HCT116 (cell line): ENCODE measurements around the gene FBXL7. TPM values are rescaled to one million over a fixed set of nuclear protein-coding genes. Genes with fewer than 3 reads are reported as not detected.

ENCODE experiments used
- ATAC-seq: fragments of 200-7000 bp; cut with Tn5 transposase; 2 replicates; pipeline ENCODE4 v1.9.1; 2020; ENCODE audit warnings: mild to moderate bottlenecking, moderate library complexity
- BruUV-seq: library from RNA; stranded (reverse); fragments of 400-500 nt; replicated peaks from 2 replicates; lab custom pipeline; 2021; lab: Mats Ljungman, UMichigan
- CTCF ChIA-PET: fragments of 300-600 bp; sonication (Branson Sonifier 250); formaldehyde crosslinking; loops from one replicate; lab custom pipeline; 2021; ENCODE audit warnings: antibody characterized with exemption; lab: Charles Lee
- POLR2A ChIA-PET: fragments of 300-600, 350-600 bp; sonication (Branson Sonifier 250); formaldehyde crosslinking; loops from one replicate; lab custom pipeline; 2021; ENCODE audit warnings: antibody characterized with exemption; lab: Charles Lee
- RAD21 ChIA-PET, 2 experiments: fragments of 300-600 bp; sonication (Branson Sonifier 250); formaldehyde crosslinking; loops; one replicate each; lab custom pipeline; 2023; ENCODE audit warnings: low total read pairs in 2 of 2; ENCODE audit not compliant: uncharacterized antibody in 2 of 2, unreplicated experiment in 2 of 2, low non-redundant PET in 1 of 2; lab: Charles Lee
- DNase-seq: peaks from one replicate; pipeline ENCODE4 v3.0.0-alpha.2; 2010; ENCODE audit warnings: low read depth, low spot score
- H2AFZ ChIP-seq: fragments of 200-600 bp; shearing (Covaris generic), sonication (generic); 2 replicates; pipeline ENCODE4 v1.6.1; 2017; ENCODE audit warnings: low read depth, mixed run types, mixed read lengths, antibody characterized with exemption, low read length; ENCODE audit not compliant: poor library complexity, severe bottlenecking
- H3K27ac ChIP-seq: 2 replicates; pipeline ENCODE4 v1.5.1; 2012; ENCODE audit warnings: low read depth, low read length
- H3K27me3 ChIP-seq: fragments of 200-600 bp; sonication (generic); 2 replicates; pipeline ENCODE4 v1.6.1; 2016; ENCODE audit warnings: mixed run types, low read length, mixed read lengths; ENCODE audit not compliant: insufficient read depth
- H3K36me3 ChIP-seq, 2 experiments: fragments of 200-500 bp in 1 of 2; fragments of 200-600 bp in 1 of 2; sonication (Bioruptor generic) in 1 of 2; sonication (generic) in 1 of 2; 2 replicates each; pipeline versions ENCODE4 v1.5.1 to v1.6.1; 2014 to 2016; ENCODE audit warnings: low read length in 2 of 2, inconsistent platforms in 1 of 2, mixed read lengths in 1 of 2, mixed run types in 1 of 2; ENCODE audit not compliant: insufficient read depth in 2 of 2, control insufficient read depth in 1 of 2
- H3K4me1 ChIP-seq, 2 experiments: fragments of 200-600 bp in 1 of 2; sonication (generic) in 1 of 2; 2 replicates each; pipeline versions ENCODE4 v1.5.1 to v1.6.1; 2012 to 2017; ENCODE audit warnings: low read length in 2 of 2, inconsistent platforms in 1 of 2, mild to moderate bottlenecking in 1 of 2, mixed read lengths in 1 of 2, mixed run types in 1 of 2, moderate library complexity in 1 of 2; ENCODE audit not compliant: insufficient read depth in 2 of 2, control insufficient read depth in 1 of 2
- H3K4me2 ChIP-seq: fragments of 200-600 bp; sonication (generic); 2 replicates; pipeline ENCODE4 v1.6.1; 2017; ENCODE audit warnings: mixed run types, low read length, mixed read lengths
- H3K4me3 ChIP-seq, 2 experiments: fragments of 200-600 bp in 1 of 2; sonication (generic) in 1 of 2; replicated peaks in 1 of 2; 2 replicates each; pipeline ENCODE4 v1.5.1; 2011 to 2016; ENCODE audit warnings: low read length in 2 of 2, control low read depth in 1 of 2, low read depth in 1 of 2, mild to moderate bottlenecking in 1 of 2, mixed read lengths in 1 of 2, mixed run types in 1 of 2
- H3K79me2 ChIP-seq: fragments of 200-600 bp; sonication (generic); 2 replicates; pipeline ENCODE4 v1.6.1; 2017; ENCODE audit warnings: mild to moderate bottlenecking, mixed run types, low read length, moderate library complexity, mixed read lengths; ENCODE audit not compliant: insufficient read depth
- H3K9ac ChIP-seq: fragments of 200-600 bp; sonication (generic); 2 replicates; pipeline ENCODE4 v1.6.1; 2016; ENCODE audit warnings: low read length, mixed read lengths
- H3K9me2 ChIP-seq: fragments of 200-600 bp; sonication (generic), shearing (Covaris generic); 2 replicates; pipeline ENCODE4 v1.6.1; 2017; ENCODE audit warnings: mixed run types, mild to moderate bottlenecking, moderate library complexity; ENCODE audit not compliant: insufficient read depth
- H3K9me3 ChIP-seq, 2 experiments: fragments of 200-500 bp in 1 of 2; fragments of 200-600 bp in 1 of 2; sonication (Bioruptor generic) in 1 of 2; sonication (generic) in 1 of 2; 2 replicates each; pipeline ENCODE4 v1.6.1; 2014 to 2017; ENCODE audit warnings: low read length in 2 of 2, mixed read lengths in 2 of 2, inconsistent platforms in 1 of 2, low read depth in 1 of 2, mild to moderate bottlenecking in 1 of 2, mixed run types in 1 of 2, moderate library complexity in 1 of 2; ENCODE audit not compliant: control insufficient read depth in 1 of 2, insufficient read depth in 1 of 2
- H4K20me1 ChIP-seq: fragments of 200-600 bp; sonication (generic), shearing (Covaris generic); 2 replicates; pipeline ENCODE4 v1.6.1; 2017; ENCODE audit warnings: mixed run types, mild to moderate bottlenecking, moderate library complexity; ENCODE audit not compliant: insufficient read depth
- CEBPB ChIP-seq: IDR thresholded peaks from 2 replicates; pipeline ENCODE4 v1.6.1; 2012; ENCODE audit warnings: low read depth
- EGR1 ChIP-seq: IDR thresholded peaks from 2 replicates; pipeline ENCODE4 v1.6.1; 2012; ENCODE audit warnings: low read depth
- EZH2 ChIP-seq: fragments of 200-600 bp; sonication (generic); IDR thresholded peaks from 2 replicates; pipeline ENCODE4 v1.6.1; 2017; ENCODE audit warnings: antibody characterized with exemption, mixed run types
- SIN3A ChIP-seq: IDR thresholded peaks from 2 replicates; pipeline ENCODE4 v1.6.1; 2012; ENCODE audit warnings: low read depth
- YY1 ChIP-seq: IDR thresholded peaks from 2 replicates; pipeline ENCODE4 v1.6.1; 2011; ENCODE audit warnings: low read length, low read depth, moderate library complexity, mild to moderate bottlenecking; ENCODE audit not compliant: insufficient replicate concordance; ENCODE audit errors: extremely low read depth
- intact Hi-C: fragments of 100-400 bp; cut with micrococcal nuclease; formaldehyde crosslinking; loops from 2 replicates; pipeline ENCODE4 v1.10.0; 2022
- total RNA-seq: library from RNA; stranded (reverse); gene quantifications from one replicate; pipeline ENCODE4 v1.2.1, GENCODE V29; 2021; ENCODE audit not compliant: unreplicated experiment
- TF ChIP-seq, protein P1 (sequence below): IDR thresholded peaks from 2 replicates; pipeline ENCODE4 v1.6.1; 2012
- TF ChIP-seq, protein P2 (sequence below): IDR thresholded peaks from 2 replicates; pipeline ENCODE4 v1.6.1; 2011; ENCODE audit warnings: mild to moderate bottlenecking, low read length, moderate library complexity; ENCODE audit not compliant: insufficient replicate concordance; ENCODE audit errors: extremely low read depth

FBXL7 gene
- total RNA-seq, 1 experiment from 2014 or later, result 0.05 TPM

DNA sequence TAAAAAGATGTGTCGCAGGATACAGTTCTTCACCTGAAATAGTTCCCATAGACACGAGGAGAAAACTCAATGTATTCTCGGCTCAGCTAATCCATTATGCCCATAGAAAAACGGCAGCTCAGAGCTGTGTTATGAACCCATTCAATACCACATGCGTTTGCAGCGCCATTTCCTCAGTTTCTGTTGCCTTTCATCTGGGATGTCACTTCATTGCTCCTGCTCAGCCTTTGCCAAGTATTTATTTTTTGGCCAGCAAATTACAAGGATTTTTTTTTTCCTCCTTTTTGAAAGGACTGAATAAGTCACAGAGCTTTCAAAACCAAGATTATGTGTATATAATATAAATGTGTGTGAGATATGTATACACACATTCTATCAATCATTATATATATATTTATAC, 398.7 kb downstream of the FBXL7 start:
- no peak overlapping the region for H3K4me3 ChIP-seq
- no peak overlapping the region for H3K9ac ChIP-seq
- intact Hi-C loops, result no loop called here
- H3K27me3 ChIP-seq, result no peaks in the 10 kb centered on the region
- RAD21 ChIA-PET, result no interaction called here
- no peaks in the 10 kb centered on the region for H3K36me3 ChIP-seq
- no peak overlapping the region for H3K4me2 ChIP-seq
- TF ChIP-seq, protein P1, sequence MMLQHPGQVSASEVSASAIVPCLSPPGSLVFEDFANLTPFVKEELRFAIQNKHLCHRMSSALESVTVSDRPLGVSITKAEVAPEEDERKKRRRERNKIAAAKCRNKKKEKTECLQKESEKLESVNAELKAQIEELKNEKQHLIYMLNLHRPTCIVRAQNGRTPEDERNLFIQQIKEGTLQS, result no peak
- no peak for TF ChIP-seq YY1
- TF ChIP-seq SIN3A, result no peak
- TF ChIP-seq, protein P2, sequence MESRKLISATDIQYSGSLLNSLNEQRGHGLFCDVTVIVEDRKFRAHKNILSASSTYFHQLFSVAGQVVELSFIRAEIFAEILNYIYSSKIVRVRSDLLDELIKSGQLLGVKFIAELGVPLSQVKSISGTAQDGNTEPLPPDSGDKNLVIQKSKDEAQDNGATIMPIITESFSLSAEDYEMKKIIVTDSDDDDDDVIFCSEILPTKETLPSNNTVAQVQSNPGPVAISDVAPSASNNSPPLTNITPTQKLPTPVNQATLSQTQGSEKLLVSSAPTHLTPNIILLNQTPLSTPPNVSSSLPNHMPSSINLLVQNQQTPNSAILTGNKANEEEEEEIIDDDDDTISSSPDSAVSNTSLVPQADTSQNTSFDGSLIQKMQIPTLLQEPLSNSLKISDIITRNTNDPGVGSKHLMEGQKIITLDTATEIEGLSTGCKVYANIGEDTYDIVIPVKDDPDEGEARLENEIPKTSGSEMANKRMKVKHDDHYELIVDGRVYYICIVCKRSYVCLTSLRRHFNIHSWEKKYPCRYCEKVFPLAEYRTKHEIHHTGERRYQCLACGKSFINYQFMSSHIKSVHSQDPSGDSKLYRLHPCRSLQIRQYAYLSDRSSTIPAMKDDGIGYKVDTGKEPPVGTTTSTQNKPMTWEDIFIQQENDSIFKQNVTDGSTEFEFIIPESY, result no peak
- ATAC-seq (no peak), DNase-seq (no peak)
- CTCF ChIA-PET, result no interaction called here
- H3K9me3 ChIP-seq, result peaks cover 3 to 32% of the 10 kb centered on the region in 2 experiments; a peak in 2 of 4 replicates
- H4K20me1 ChIP-seq, result no peaks in the 10 kb centered on the region
- H3K9me2 ChIP-seq, result no peaks in the 10 kb centered on the region
- H2AFZ ChIP-seq, result no peak overlapping the region
- POLR2A ChIA-PET, result no interaction called here
- no peak overlapping the region for H3K27ac ChIP-seq
- no peaks in the 10 kb centered on the region for H3K79me2 ChIP-seq
- BruUV-seq, result no TSS peak
- no peaks in the 10 kb centered on the region for H3K4me1 ChIP-seq

DNA sequence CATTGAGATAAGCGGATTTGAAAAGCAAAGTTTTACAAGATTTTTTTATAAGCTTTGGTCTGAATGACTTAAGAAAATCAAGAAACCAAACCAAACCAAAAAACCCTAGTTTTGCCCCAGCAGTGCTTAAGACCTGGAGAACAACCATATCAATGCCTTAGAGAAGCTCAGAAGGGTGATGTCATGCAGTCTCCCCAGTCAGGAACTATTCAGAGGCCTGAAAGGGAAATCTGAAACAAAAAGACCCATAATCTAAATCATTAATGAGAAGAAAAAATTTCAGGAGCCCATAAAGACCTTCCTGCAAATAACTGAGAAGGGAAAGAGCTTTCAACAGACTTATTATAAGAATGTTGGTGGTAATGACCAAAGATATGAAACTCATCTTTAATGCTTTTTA, 399.5 kb downstream of the FBXL7 start:
- BruUV-seq, result no TSS peak
- H3K27ac ChIP-seq, result no peak overlapping the region

More for the DNA sequence above, 399.5 kb downstream of the FBXL7 start:
- H3K4me3 ChIP-seq, result no peak overlapping the region
- H3K79me2 ChIP-seq, result no peaks in the 10 kb centered on the region
- ChIA-PET CTCF (no interaction called here), POLR2A (no interaction called here), RAD21 (no interaction called here)
- H2AFZ ChIP-seq, result no peak overlapping the region
- no peaks in the 10 kb centered on the region for H4K20me1 ChIP-seq
- H3K9me2 ChIP-seq, result no peaks in the 10 kb centered on the region
- ATAC-seq (no peak), DNase-seq (no peak)
- TF ChIP-seq CEBPB (no peak), EGR1 (no peak), EZH2 (no peak)
- intact Hi-C loops, result no loop called here
- H3K4me2 ChIP-seq, result no peak overlapping the region
- H3K9me3 ChIP-seq, result peaks cover 3 to 24% of the 10 kb centered on the region in 2 experiments; a peak in 2 of 4 replicates
- no peak overlapping the region for H3K9ac ChIP-seq
- H3K27me3 ChIP-seq, result no peaks in the 10 kb centered on the region
- no peaks in the 10 kb centered on the region for H3K36me3 ChIP-seq
- no peaks in the 10 kb centered on the region for H3K4me1 ChIP-seq
